BE2C (cell line): ENCODE data around the gene TRAFD1.
"Not testable (repeated sequence)": the region's sequence is repeated elsewhere in the genome, so short reads cannot be mapped to it uniquely, and the experiment has no call there.

Experiments
- DNase-seq: peaks from one replicate; pipeline ENCODE4 v3.0.0-alpha.2; 2020
- H3K27me3 ChIP-seq: fragments of 250-450 bp; sonication (Bioruptor Pico); 2 replicates; pipeline ENCODE4 v1.5.1; 2020; ENCODE audit warnings: mild to moderate bottlenecking
- H3K36me3 ChIP-seq: fragments of 250-450 bp; sonication (Bioruptor Pico); 2 replicates; pipeline ENCODE4 v1.5.1; 2020; ENCODE audit warnings: mild to moderate bottlenecking
- H3K4me1 ChIP-seq: fragments of 250-450 bp; sonication (Bioruptor Pico); 2 replicates; pipeline ENCODE4 v1.5.1; 2020
- H3K4me3 ChIP-seq: 2 replicates; pipeline ENCODE4 v1.5.1; 2011; ENCODE audit warnings: low read depth, low read length
- H3K9me3 ChIP-seq: fragments of 250-450 bp; sonication (Bioruptor Pico); 2 replicates; pipeline ENCODE4 v1.5.1; 2020
- CTCF ChIP-seq: IDR thresholded peaks from 2 replicates; pipeline ENCODE4 v1.5.1; 2012; ENCODE audit warnings: mild to moderate bottlenecking, low read depth, low read length

Gene TRAFD1

DNA sequence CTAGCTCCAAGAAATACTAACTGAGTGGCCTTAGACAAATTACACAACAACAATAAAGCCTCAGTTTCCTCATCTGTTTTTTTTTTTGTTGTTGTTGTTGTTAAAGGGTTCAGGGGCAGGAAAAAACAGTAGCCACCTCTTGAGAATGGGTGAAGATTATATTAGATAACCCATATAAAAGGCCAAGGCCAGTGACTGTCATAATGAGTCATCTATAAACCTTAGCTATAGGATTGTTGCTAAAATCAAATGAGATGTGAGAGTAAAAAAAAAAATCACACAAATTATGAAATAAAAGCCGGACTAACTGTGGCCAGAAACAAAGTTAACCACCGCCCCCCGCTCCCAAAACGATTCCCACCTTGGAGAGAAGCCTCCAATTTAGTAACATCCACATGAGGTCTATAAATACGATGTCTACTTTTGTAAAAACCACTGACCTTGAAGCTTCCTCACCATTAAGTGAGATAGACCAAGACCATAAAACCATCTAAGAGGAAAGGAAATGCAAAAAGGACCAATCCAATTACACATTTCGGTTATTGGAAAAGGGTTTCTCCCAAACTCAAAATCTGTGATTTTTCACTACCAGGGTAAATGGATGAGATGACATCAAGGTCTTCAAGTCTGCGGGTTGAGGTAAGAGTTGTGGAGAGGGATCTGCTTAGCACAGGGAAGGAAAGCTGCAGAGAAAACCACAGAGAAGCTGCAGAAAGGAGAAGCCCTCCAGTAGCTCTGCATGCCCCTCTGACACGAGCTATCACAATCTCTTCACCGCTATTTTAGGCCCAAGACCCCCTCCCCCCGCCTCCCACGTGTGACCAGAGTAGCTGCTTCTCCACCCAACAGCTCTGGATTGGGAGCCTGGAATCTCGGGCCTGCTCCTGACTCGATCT, 17.8 kb upstream of the TRAFD1 start:
- Histone ChIP-seq H3K27me3 (no peaks in the 10 kb centered on the region), H3K36me3 (peaks cover 33% of the 10 kb centered on the region), H3K9me3 (no peaks in the 10 kb centered on the region), H3K4me3 (peak overlapping the region; percentile 89), H3K4me1 (no peaks in the 10 kb centered on the region; the same call in 1 of the 2 replicates)
- DNase-seq: peak; percentile 68
- TF ChIP-seq CTCF: no peak

GRCh38 chr12:112108202-112109079, 16.9 kb upstream of the TRAFD1 start, which contains the start of gene NAA25:
Gene NAA25 (minus strand): TSS chr12:112108783. CDS start chr12:112108773, 10 bp downstream.
- DNase-seq: peak; percentile 97
- H3K4me1 ChIP-seq: no peaks in the 10 kb centered on the region; the same call in 1 of the 2 replicates
- no peak for TF ChIP-seq CTCF
- peak within 1 kb of the TSS; percentile 89 for H3K4me3 ChIP-seq
- peaks cover 27% of the 10 kb centered on the region for H3K36me3 ChIP-seq
- H3K9me3 ChIP-seq: no peaks in the 10 kb centered on the region
- no peaks in the 10 kb centered on the region for H3K27me3 ChIP-seq

GRCh38 chr12:112110787-112111662, 14.3 kb upstream of the TRAFD1 start:
- DNase-seq, H3K27me3 ChIP-seq, H3K4me3 ChIP-seq, H3K9me3 ChIP-seq, H3K36me3 ChIP-seq, H3K4me1 ChIP-seq: not testable (repeated sequence)

GRCh38 chr12:112111931-112112330, 13.4 kb upstream of the TRAFD1 start:
- Histone ChIP-seq H3K36me3 (peaks cover 6% of the 10 kb centered on the region; the same call in 1 of the 2 replicates), H3K27me3 (no peaks in the 10 kb centered on the region), H3K4me1 (peaks cover 2% of the 10 kb centered on the region), H3K9me3 (no peaks in the 10 kb centered on the region), H3K4me3 (no peak overlapping the region)
- TF ChIP-seq CTCF: no peak
- no peak for DNase-seq

- Histone ChIP-seq H3K4me1 (peaks cover 4% of the 10 kb centered on the region; the same call in 1 of the 2 replicates), H3K27me3 (no peaks in the 10 kb centered on the region), H3K4me3 (no peak overlapping the region), H3K36me3 (peaks cover 5% of the 10 kb centered on the region; the same call in 1 of the 2 replicates), H3K9me3 (no peaks in the 10 kb centered on the region)
- no peak for TF ChIP-seq CTCF
- no peak for DNase-seq
Measured at GRCh38 chr12:112112409-112113133, 12.8 kb upstream of the TRAFD1 start.
